K562 (cell line): ENCODE measurements around the gene DHCR7. TPM values are rescaled to one million over a fixed set of nuclear protein-coding genes. Genes with fewer than 3 reads are reported as not detected.

Experiments used
- ATF7 ChIP-seq: fragments of 450-650 bp; IDR thresholded peaks from 2 replicates; pipeline ENCODE4 v1.7.1; 2014; ENCODE audit warnings: mild to moderate bottlenecking, moderate library complexity
- BMI1 ChIP-seq: fragments of 150-350 bp; IDR thresholded peaks from 2 replicates; pipeline ENCODE4 v1.6.1; 2014; ENCODE audit warnings: low read length
- CLOCK ChIP-seq: fragments of 250-450 bp; sonication (Bioruptor Pico); IDR thresholded peaks from 2 replicates; pipeline ENCODE4 v1.4.0; 2020; ENCODE audit warnings: mild to moderate bottlenecking, moderate library complexity, borderline replicate concordance
- CUX1 ChIP-seq: fragments of 200-800 bp; sonication (Bioruptor generic); IDR thresholded peaks from 2 replicates; pipeline ENCODE4 v1.6.1; 2016; ENCODE audit warnings: missing genetic modification characterization, missing compliant biosample characterization
- ETS2 ChIP-seq: IDR thresholded peaks from 2 replicates; pipeline ENCODE4 v1.6.1; 2016; ENCODE audit warnings: borderline replicate concordance, missing genetic modification characterization, mild to moderate bottlenecking, moderate library complexity, missing compliant biosample characterization; ENCODE audit not compliant: poor library complexity, severe bottlenecking
- ETV6 ChIP-seq, 3 experiments: fragments of 150-350 bp in 1 of 3; sonication (generic) in 1 of 3; formaldehyde crosslinking in 1 of 3; IDR thresholded peaks; 2 replicates each; pipeline versions ENCODE4 v1.6.1 to v1.8.0; 2014 to 2022; ENCODE audit warnings: borderline replicate concordance in 2 of 3, low read depth in 2 of 3, antibody characterized with exemption in 1 of 3, low read length in 1 of 3, mild to moderate bottlenecking in 1 of 3, missing genetic modification reagents in 1 of 3
- L3MBTL2 ChIP-seq: fragments of 450-650 bp; IDR thresholded peaks from 2 replicates; pipeline ENCODE4 v1.6.1; 2016; ENCODE audit warnings: mild to moderate bottlenecking, moderate library complexity
- MCM7 ChIP-seq, 2 experiments: fragments of 450-650 bp; IDR thresholded peaks; 2 replicates each; pipeline ENCODE4 v1.6.1; 2016 to 2018
- NFIC ChIP-seq: fragments of 450-650 bp; IDR thresholded peaks from 2 replicates; pipeline ENCODE4 v1.6.1; 2017; ENCODE audit warnings: mild to moderate bottlenecking, inconsistent platforms
- PHF21A ChIP-seq: fragments of 450-650 bp; IDR thresholded peaks from 2 replicates; pipeline ENCODE4 v1.6.1; 2017; ENCODE audit warnings: low read depth, borderline replicate concordance
- PRPF4 ChIP-seq: fragments of 200-400 bp; formaldehyde crosslinking; IDR thresholded peaks from one replicate; pipeline ENCODE4 v1.6.1; 2017; ENCODE audit warnings: low read length, low read depth, mild to moderate bottlenecking; ENCODE audit not compliant: insufficient read depth, poor library complexity, severe bottlenecking
- PTBP1 ChIP-seq: fragments of 200-400 bp; formaldehyde crosslinking; IDR thresholded peaks from 2 replicates; pipeline ENCODE4 v1.6.1; 2017; ENCODE audit warnings: low read depth, low read length
- RCOR1 ChIP-seq, 2 experiments: IDR thresholded peaks; 2 replicates each; pipeline ENCODE4 v1.6.1; 2012; ENCODE audit warnings: low read depth in 2 of 2, low read length in 2 of 2, borderline replicate concordance in 1 of 2, improper control_type of control experiment in 1 of 2
- SMARCA5 ChIP-seq: fragments of 450-650 bp; IDR thresholded peaks from 2 replicates; pipeline ENCODE4 v1.6.1; 2016
- STAT5B ChIP-seq: fragments of 250-450 bp; sonication (Bioruptor Pico); IDR thresholded peaks from 2 replicates; pipeline ENCODE4 v1.8.0; 2021; ENCODE audit warnings: mild to moderate bottlenecking, inconsistent platforms
- TAL1 ChIP-seq: fragments of 450-650 bp; IDR thresholded peaks from 2 replicates; pipeline ENCODE4 v1.6.1; 2016; ENCODE audit warnings: mild to moderate bottlenecking
- U2AF1 ChIP-seq: fragments of 200-400 bp; formaldehyde crosslinking; optimal IDR thresholded peaks from 2 replicates; pipeline ENCODE3; 2017; ENCODE audit warnings: mild to moderate bottlenecking, low read depth, low read length, moderate library complexity
- ZNF174 ChIP-seq: fragments of 250-450 bp; sonication (Bioruptor Pico); IDR thresholded peaks from 2 replicates; pipeline ENCODE4 v1.4.0; 2020; ENCODE audit warnings: mild to moderate bottlenecking
- ZNF263 ChIP-seq: sonication (generic); formaldehyde crosslinking; IDR thresholded peaks from 2 replicates; pipeline ENCODE4 v1.8.0; 2022; ENCODE audit warnings: mild to moderate bottlenecking, missing genetic modification reagents, borderline replicate concordance
- ZNF311 ChIP-seq: fragments of 250-450 bp; sonication (Bioruptor Pico); IDR thresholded peaks from 2 replicates; pipeline ENCODE4 v1.4.0; 2020; ENCODE audit warnings: mild to moderate bottlenecking, moderate library complexity
- ZNF785 ChIP-seq: fragments of 250-450 bp; sonication (Bioruptor Pico); IDR thresholded peaks from 2 replicates; pipeline ENCODE4 v1.4.0; 2020; ENCODE audit warnings: mild to moderate bottlenecking
- polyA plus RNA-seq, 8 experiments: library from polyadenylated mRNA; depleted of rRNA in 4 of 8; stranded (reverse) in 5 of 8; unstranded in 3 of 8; fragments of >200 nt; fragmentation: Nextera tagmentation in 2 of 8; fragmentation: Illumina TruSeq in 1 of 8; extraction: Ambion mirVana in 2 of 8; extraction: Trizol in 1 of 8; gene quantifications; 2 replicates each; pipeline versions ENCODE4 v1.2.1 to v1.2.3, GENCODE V29; 2011 to 2014; ENCODE audit warnings: inconsistent platforms in 1 of 8, missing spikeins in 1 of 8
- total RNA-seq, 7 experiments: library from RNA; depleted of rRNA in 6 of 7; stranded (reverse); fragments of >200 nt in 6 of 7; fragmentation: Illumina TruSeq in 2 of 7; extraction: Trizol in 2 of 7; gene quantifications; 2 replicates each; pipeline versions ENCODE4 v1.2.1 to v1.2.3, GENCODE V29; 2011 to 2021; ENCODE audit warnings: low replicate concordance in 1 of 7

The DHCR7 gene
- total and polyA plus RNA-seq, 9 of the 15 experiments (the other 6 are each of a cell fraction or from before 2014, with no cell fraction given), result 8.4 to 192 (median 82.4) TPM

GRCh38 chr11:71448257-71449171, at the start of gene DHCR7 (continued):
- no peak for TF ChIP-seq CLOCK (CRISPR knock-in tag)
- TF ChIP-seq U2AF1, result no peak
- no peak for TF ChIP-seq ZNF174 (CRISPR knock-in tag)
- no peak for TF ChIP-seq RCOR1 (IDR thresholded peaks at IDR 0.05; ENCODE audit: borderline replicate concordance in 1 of 2, low read depth in 2 of 2, low read length in 2 of 2)
- peak; percentile 95 for TF ChIP-seq ATF7
- TF ChIP-seq PTBP1, result no peak
- TF ChIP-seq SMARCA5, result no peak
- TF ChIP-seq ZNF785 (CRISPR knock-in tag), result no peak
- no peak for TF ChIP-seq ETS2 (tag)
- TF ChIP-seq MCM7 (IDR thresholded peaks at IDR 0.05), result no peak
- no peak for TF ChIP-seq STAT5B (CRISPR knock-in tag)
- no peak for TF ChIP-seq ZNF263 (CRISPR knock-in tag)
- TF ChIP-seq ETV6 (IDR thresholded peaks at IDR 0.05; ENCODE audit: borderline replicate concordance in 1 of 2, low read depth in 2 of 2, low read length in 1 of 2), result no peak
- no peak for TF ChIP-seq ETV6 (CRISPR knock-in tag; IDR thresholded peaks at IDR 0.05; ENCODE audit: borderline replicate concordance)
- no peak for TF ChIP-seq TAL1
- peak; percentile 72 for TF ChIP-seq L3MBTL2
- TF ChIP-seq ZNF311 (CRISPR knock-in tag), result no peak
- TF ChIP-seq PHF21A, result no peak
- 0 out of 2 replicates have a peak, but pooled peaks have one; percentile 23 for TF ChIP-seq NFIC
- no peak for TF ChIP-seq CUX1 (CRISPR knock-in tag)
- TF ChIP-seq PRPF4, result no peak
- TF ChIP-seq BMI1, result no peak
